ENCODE data around the gene IRX4. TPM values are rescaled to one million over a fixed set of nuclear protein-coding genes. Genes with fewer than 3 reads are reported as not detected.

The IRX4 gene
- total and polyA plus RNA-seq, 2 donors (not counting 3 experiments of a cell fraction or from before 2014, with no cell fraction given), result not detected

DNA sequence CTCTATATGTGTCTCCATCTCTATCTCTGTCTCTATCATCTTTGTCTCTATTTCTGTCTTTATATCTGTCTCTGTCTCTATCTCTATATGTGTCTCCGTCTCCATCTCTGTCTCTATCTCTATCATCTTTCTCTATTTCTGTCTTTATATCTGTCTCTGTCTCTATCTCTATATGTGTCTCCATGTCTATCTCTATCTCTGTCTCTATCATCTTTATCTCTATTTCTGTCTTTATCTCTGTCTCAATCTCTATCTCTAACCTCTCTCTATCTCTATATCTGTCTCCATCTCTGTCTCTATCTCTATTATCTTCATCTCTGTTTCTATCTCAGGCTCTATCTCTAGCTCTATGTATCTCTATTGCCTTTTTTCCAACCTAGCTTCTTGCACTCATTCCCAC, 37.0 kb downstream of the IRX4 start:
- DNase-seq (ENCODE audit: low read depth, low spot score) (no peak), FAIRE-seq (no peak)
- no peaks in the 10 kb centered on the region for H3K4me1 ChIP-seq (ENCODE audit: control insufficient read depth, extremely low read depth, insufficient read depth, low read length)
- no peaks in the 10 kb centered on the region for H3K9me1 ChIP-seq (replicated peaks; ENCODE audit: control insufficient read depth, extremely low read depth, insufficient read depth, low read length)
- TF ChIP-seq MYC (IDR thresholded peaks at IDR 0.05; ENCODE audit: low read depth, low read length), result no peak
- TF ChIP-seq EZH2 (IDR thresholded peaks at IDR 0.05; ENCODE audit: borderline replicate concordance, low read depth, low read length, severe bottlenecking), result no peak
- TF ChIP-seq MAX (IDR thresholded peaks at IDR 0.05; ENCODE audit: insufficient read depth, insufficient read length), result no peak
- TF ChIP-seq, protein P1, sequence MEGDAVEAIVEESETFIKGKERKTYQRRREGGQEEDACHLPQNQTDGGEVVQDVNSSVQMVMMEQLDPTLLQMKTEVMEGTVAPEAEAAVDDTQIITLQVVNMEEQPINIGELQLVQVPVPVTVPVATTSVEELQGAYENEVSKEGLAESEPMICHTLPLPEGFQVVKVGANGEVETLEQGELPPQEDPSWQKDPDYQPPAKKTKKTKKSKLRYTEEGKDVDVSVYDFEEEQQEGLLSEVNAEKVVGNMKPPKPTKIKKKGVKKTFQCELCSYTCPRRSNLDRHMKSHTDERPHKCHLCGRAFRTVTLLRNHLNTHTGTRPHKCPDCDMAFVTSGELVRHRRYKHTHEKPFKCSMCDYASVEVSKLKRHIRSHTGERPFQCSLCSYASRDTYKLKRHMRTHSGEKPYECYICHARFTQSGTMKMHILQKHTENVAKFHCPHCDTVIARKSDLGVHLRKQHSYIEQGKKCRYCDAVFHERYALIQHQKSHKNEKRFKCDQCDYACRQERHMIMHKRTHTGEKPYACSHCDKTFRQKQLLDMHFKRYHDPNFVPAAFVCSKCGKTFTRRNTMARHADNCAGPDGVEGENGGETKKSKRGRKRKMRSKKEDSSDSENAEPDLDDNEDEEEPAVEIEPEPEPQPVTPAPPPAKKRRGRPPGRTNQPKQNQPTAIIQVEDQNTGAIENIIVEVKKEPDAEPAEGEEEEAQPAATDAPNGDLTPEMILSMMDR (IDR thresholded peaks at IDR 0.05; ENCODE audit: extremely low read depth in 1 of 2, insufficient read depth in 1 of 2, low read depth in 1 of 2, low read length in 2 of 2), result no peak
- no peak for TF ChIP-seq JUN (IDR thresholded peaks at IDR 0.05; ENCODE audit: borderline replicate concordance, insufficient read depth, insufficient read length, low read depth)
- no peak for TF ChIP-seq POLR2AphosphoS5 (IDR thresholded peaks at IDR 0.05; ENCODE audit: insufficient read depth, low read depth, low read length)
- no peak for TF ChIP-seq FOS (IDR thresholded peaks at IDR 0.05; ENCODE audit: borderline replicate concordance, insufficient read depth, low read length)
- TF ChIP-seq POLR2A (IDR thresholded peaks at IDR 0.05; ENCODE audit: low read depth, low read length), result no peak
- no peak for TF ChIP-seq GATA2 (IDR thresholded peaks at IDR 0.05; ENCODE audit: insufficient read depth, insufficient read length, low read depth, low read length)
- no peak overlapping the region for H3K9ac ChIP-seq (replicated peaks; ENCODE audit: extremely low read depth, insufficient read depth, low read length)
- no peaks in the 10 kb centered on the region for H3K9me3 ChIP-seq (replicated peaks; ENCODE audit: control insufficient read depth, insufficient read depth, low read length)
- H3K27ac ChIP-seq (ENCODE audit: insufficient read depth, low read depth, low read length), result no peak overlapping the region
- intact Hi-C loops (cut with micrococcal nuclease) (no loop called here), dilution Hi-C loops (cut with MboI; ENCODE audit: extremely low pct_ligation_motif_present, low sequenced_read_pairs) (no loop called here)
- H3K79me2 ChIP-seq (ENCODE audit: control insufficient read depth, insufficient read depth, low read length), result no peaks in the 10 kb centered on the region
- H3K27me3 ChIP-seq (ENCODE audit: control insufficient read depth in 2 of 2, insufficient read depth in 2 of 2, low read length in 2 of 2), result peaks cover 1 to 9% of the 10 kb centered on the region in 2 experiments
- BruUV-seq (replicated peaks), result no TSS peak
- H4K20me1 ChIP-seq (replicated peaks; ENCODE audit: control insufficient read depth, extremely low read depth, insufficient read depth, low read length), result no peaks in the 10 kb centered on the region
- ChIA-PET CTCF (no interaction called here), POLR2A (no interaction called here)
- no peak overlapping the region for H2AFZ ChIP-seq (ENCODE audit: low read depth, low read length)
- H3K4me3 ChIP-seq (replicated peaks in 1 of 3; ENCODE audit: insufficient read depth in 1 of 3, low read depth in 1 of 3, low read length in 3 of 3), result no peak overlapping the region
- no peaks in the 10 kb centered on the region for H3K36me3 ChIP-seq (ENCODE audit: control insufficient read depth in 2 of 2, extremely low read depth in 1 of 2, insufficient read depth in 2 of 2, low read length in 2 of 2)
- H3K4me2 ChIP-seq (ENCODE audit: insufficient read depth, low read length), result no peak overlapping the region
